H9 (cell line): Measurements from ENCODE around the gene DYRK1A. TPM values are rescaled to one million over a fixed set of nuclear protein-coding genes. Genes with fewer than 3 reads are reported as not detected.
A peak's percentile ranks its signal among the peaks of the same experiment; 100 is the strongest.

Source experiments
- DNase-seq: peaks from one replicate; pipeline ENCODE4 v3.0.0-alpha.2; 2017
- H2AFZ ChIP-seq: one replicate; pipeline ENCODE4 v1.6.1; 2013; ENCODE audit warnings: mild to moderate bottlenecking, low read length, control low read depth, moderate library complexity
- H2AK5ac ChIP-seq: 2 replicates; pipeline ENCODE4 v1.6.1; 2013; ENCODE audit warnings: low read length, control low read depth, mixed read lengths; ENCODE audit not compliant: insufficient read length
- H2BK120ac ChIP-seq: one replicate; pipeline ENCODE4 v1.6.1; 2013; ENCODE audit warnings: low read depth, mild to moderate bottlenecking, low read length, control low read depth, inconsistent platforms; ENCODE audit not compliant: poor library complexity, severe bottlenecking
- H2BK12ac ChIP-seq: 2 replicates; pipeline ENCODE4 v1.6.1; 2013; ENCODE audit warnings: low read length, control low read depth, mixed read lengths, low read depth; ENCODE audit not compliant: insufficient read length
- H2BK15ac ChIP-seq: 2 replicates; pipeline ENCODE4 v1.6.1; 2013; ENCODE audit warnings: low read depth, low read length, control low read depth
- H2BK20ac ChIP-seq: one replicate; pipeline ENCODE4 v1.6.1; 2013; ENCODE audit warnings: low read depth, mild to moderate bottlenecking, low read length, control low read depth, inconsistent platforms; ENCODE audit not compliant: poor library complexity, severe bottlenecking
- H2BK5ac ChIP-seq: 2 replicates; pipeline ENCODE4 v1.6.1; 2013; ENCODE audit warnings: low read length, control low read depth, mixed read lengths; ENCODE audit not compliant: insufficient read length
- H3K14ac ChIP-seq: 2 replicates; pipeline ENCODE4 v1.6.1; 2013; ENCODE audit warnings: low read length, control low read depth; ENCODE audit not compliant: insufficient read depth
- H3K18ac ChIP-seq: 2 replicates; pipeline ENCODE4 v1.6.1; 2013; ENCODE audit warnings: low read depth, mild to moderate bottlenecking, mixed read lengths, low read length, control low read depth; ENCODE audit not compliant: insufficient read length
- H3K23ac ChIP-seq: 2 replicates; pipeline ENCODE4 v1.6.1; 2013; ENCODE audit warnings: low read length, control low read depth, mixed read lengths, low read depth; ENCODE audit not compliant: insufficient read length
- H3K23me2 ChIP-seq: 2 replicates; pipeline ENCODE4 v1.6.1; 2013; ENCODE audit warnings: low read depth, mild to moderate bottlenecking, mixed read lengths, low read length, control low read depth; ENCODE audit not compliant: insufficient read length, poor library complexity, severe bottlenecking
- H3K27ac ChIP-seq: 2 replicates; pipeline ENCODE4 v1.5.1; 2013; ENCODE audit warnings: low read length, control low read depth, mixed read lengths, low read depth; ENCODE audit not compliant: insufficient read length
- H3K27me3 ChIP-seq: 2 replicates; pipeline ENCODE4 v1.6.1; 2013; ENCODE audit warnings: low read length, control low read depth, inconsistent platforms; ENCODE audit not compliant: insufficient read depth
- H3K4ac ChIP-seq: 2 replicates; pipeline ENCODE4 v1.6.1; 2013; ENCODE audit warnings: low read depth, mild to moderate bottlenecking, control low read depth, inconsistent platforms, low read length, moderate library complexity
- H3K4me1 ChIP-seq: 2 replicates; pipeline ENCODE4 v1.6.1; 2013; ENCODE audit warnings: low read length, control low read depth, inconsistent platforms; ENCODE audit not compliant: insufficient read depth
- H3K4me2 ChIP-seq: 2 replicates; pipeline ENCODE4 v1.6.1; 2013; ENCODE audit warnings: low read length, control low read depth, mixed read lengths; ENCODE audit not compliant: insufficient read length, insufficient read depth
- H3K56ac ChIP-seq: 2 replicates; pipeline ENCODE4 v1.6.1; 2013; ENCODE audit warnings: low read depth, mild to moderate bottlenecking, mixed read lengths, low read length, control low read depth; ENCODE audit not compliant: insufficient read length
- H3K79me1 ChIP-seq: 2 replicates; pipeline ENCODE4 v1.6.1; 2013; ENCODE audit warnings: low read depth, mild to moderate bottlenecking, moderate library complexity, low read length, control low read depth, inconsistent platforms; ENCODE audit not compliant: insufficient read depth, poor library complexity, severe bottlenecking
- H3K79me2 ChIP-seq: 2 replicates; pipeline ENCODE4 v1.6.1; 2013; ENCODE audit warnings: low read length, control low read depth, inconsistent platforms; ENCODE audit not compliant: insufficient read depth
- H3K9ac ChIP-seq: 2 replicates; pipeline ENCODE4 v1.6.1; 2013; ENCODE audit warnings: low read length, control low read depth, mixed read lengths; ENCODE audit not compliant: insufficient read length; ENCODE audit errors: extremely low read depth
- H3K9me3 ChIP-seq: one replicate; pipeline ENCODE4 v1.6.1; 2013; ENCODE audit warnings: low read depth, low read length, inconsistent platforms; ENCODE audit not compliant: control insufficient read depth
- H3T11ph ChIP-seq: one replicate; pipeline ENCODE4 v1.6.1; 2013; ENCODE audit warnings: mild to moderate bottlenecking, low read length, control low read depth, inconsistent platforms
- H4K20me1 ChIP-seq: one replicate; pipeline ENCODE4 v1.6.1; 2013; ENCODE audit not compliant: control insufficient read depth, insufficient read length, insufficient read depth
- H4K5ac ChIP-seq: 2 replicates; pipeline ENCODE4 v1.6.1; 2013; ENCODE audit warnings: low read depth, mild to moderate bottlenecking, mixed read lengths, low read length, control low read depth; ENCODE audit not compliant: insufficient read length
- H4K8ac ChIP-seq: replicated peaks from 2 replicates; pipeline ENCODE4 v1.6.1; 2013; ENCODE audit warnings: low read length, control low read depth, mixed read lengths, low read depth; ENCODE audit not compliant: insufficient read length
- H4K91ac ChIP-seq: 2 replicates; pipeline ENCODE4 v1.6.1; 2013; ENCODE audit warnings: low read depth, mild to moderate bottlenecking, moderate library complexity, mixed read lengths, low read length, control low read depth; ENCODE audit not compliant: insufficient read length
- H3K27ac Mint-ChIP-seq, 3 experiments: 2 replicates in 2 of 3; 3 replicates in 1 of 3; pipeline ENCODE4 v1.8.0; 2020 to 2021; ENCODE audit warnings: mixed read lengths in 3 of 3, mild to moderate bottlenecking in 1 of 3, moderate library complexity in 1 of 3
- H3K27me3 Mint-ChIP-seq: 2 replicates; pipeline ENCODE4 v1.8.0; 2021; ENCODE audit warnings: low read depth, mild to moderate bottlenecking, moderate library complexity, mixed read lengths
- H3K36me3 Mint-ChIP-seq, 3 experiments: 2 replicates in 2 of 3; 3 replicates in 1 of 3; pipeline ENCODE4 v1.8.0; 2020 to 2021; ENCODE audit warnings: low read depth in 3 of 3, mixed read lengths in 3 of 3; ENCODE audit not compliant: insufficient read depth in 1 of 3
- H3K4me1 Mint-ChIP-seq, 2 experiments: 2 replicates each; pipeline ENCODE4 v1.8.0; 2020; ENCODE audit warnings: mixed read lengths in 2 of 2
- H3K4me3 Mint-ChIP-seq, 2 experiments: 2 replicates in 1 of 2; 3 replicates in 1 of 2; pipeline ENCODE4 v1.8.0; 2020 to 2021; ENCODE audit warnings: mild to moderate bottlenecking in 2 of 2, mixed read lengths in 2 of 2, moderate library complexity in 1 of 2
- H3K9me3 Mint-ChIP-seq, 2 experiments: 2 replicates in 1 of 2; 3 replicates in 1 of 2; pipeline ENCODE4 v1.8.0; 2020; ENCODE audit warnings: mild to moderate bottlenecking in 2 of 2, mixed read lengths in 2 of 2, moderate library complexity in 1 of 2
- CTCF ChIP-seq: fragments of 200-600 bp; sonication (generic); conservative IDR thresholded peaks from 3 replicates; pipeline ENCODE4 v1.8.0; 2021; ENCODE audit warnings: antibody characterized with exemption, mild to moderate bottlenecking
- WGBS: extraction: QIAGEN DNeasy Blood & Tissue Kit; methylation state at CpG from one replicate; pipeline ENCODE4 v1.1.7; 2013; ENCODE audit warnings: missing lambda C conversion rate, low lambda C conversion rate, mixed read lengths; ENCODE audit not compliant: insufficient read length; ENCODE audit errors: extremely low coverage; 5-methylcytosine and 5-hydroxymethylcytosine counted together
- total RNA-seq: library from RNA; stranded (reverse); gene quantifications from 2 replicates; pipeline ENCODE4 v1.2.1, GENCODE V29; 2021

DYRK1A gene
- total RNA-seq, 1 experiment from 2014 or later = 73.6 TPM

DNA sequence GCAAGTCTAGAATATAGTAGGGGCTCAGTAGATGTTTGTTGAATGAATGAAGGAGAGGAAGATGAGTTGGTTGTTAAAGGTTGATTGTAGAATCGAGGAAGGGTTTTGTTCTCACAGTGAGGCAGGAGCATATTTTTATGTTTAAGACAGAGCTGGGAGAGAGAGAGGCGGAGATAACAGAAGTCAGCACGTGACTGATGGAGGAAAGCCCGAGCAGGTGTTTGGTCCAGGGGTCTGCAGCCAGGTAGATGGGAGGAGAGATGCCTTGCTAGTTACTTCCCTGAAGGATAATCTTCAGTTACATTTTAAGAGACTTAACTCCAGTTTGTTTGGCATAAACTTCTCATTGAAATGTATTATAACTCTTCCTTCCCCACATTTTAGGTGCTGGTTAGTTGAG, 86.8 kb downstream of the DYRK1A start:
- Histone ChIP-seq H3K23ac (no peak overlapping the region), H3K27me3 (no peaks in the 10 kb centered on the region), H3K14ac (no peak overlapping the region), H3K4ac (no peak overlapping the region), H3K9ac (no peak overlapping the region), H3K56ac (no peak overlapping the region), H2AK5ac (no peak overlapping the region), H3K9me3 (no peaks in the 10 kb centered on the region), H4K20me1 (peaks cover 5% of the 10 kb centered on the region), H3K18ac (no peak overlapping the region), H2BK5ac (no peak overlapping the region), H2BK120ac (no peak overlapping the region), H2BK12ac (no peak overlapping the region), H3K27ac (no peak overlapping the region), H3K4me1 (peaks cover 14% of the 10 kb centered on the region), H3K79me1 (no peaks in the 10 kb centered on the region), H3T11ph (no peak overlapping the region), H4K91ac (no peak overlapping the region), H4K5ac (no peak overlapping the region), H2AFZ (no peak overlapping the region), H3K79me2 (peaks cover 43% of the 10 kb centered on the region), H3K23me2 (no peaks in the 10 kb centered on the region), H3K4me2 (no peak overlapping the region), H2BK20ac (no peak overlapping the region), H2BK15ac (no peak overlapping the region), H4K8ac (no peak overlapping the region)
- H3K4me1 Mint-ChIP-seq = peaks cover 63% of the 10 kb centered on the region in 2 experiments
- H3K36me3 Mint-ChIP-seq = peaks cover 0 to 6% (median 3%) of the 10 kb centered on the region in 3 experiments; a peak in 2 of 7 replicates
- 100% methylated on average over 1 of the region's 4 CpGs for WGBS
- H3K4me3 Mint-ChIP-seq = no peak overlapping the region
- no peak for DNase-seq
- peak overlapping the region in 1 of 3 experiments; percentile 3; a peak in 2 of 7 replicates for H3K27ac Mint-ChIP-seq
- H3K27me3 Mint-ChIP-seq = no peaks in the 10 kb centered on the region; the same call in 1 of the 2 replicates
- H3K9me3 Mint-ChIP-seq = no peaks in the 10 kb centered on the region
- TF ChIP-seq CTCF = no peak
